Colonic mucosa (tissue), 4 donors: ENCODE measurements around the gene DIP2B. TPM values are rescaled to one million over a fixed set of nuclear protein-coding genes. Genes with fewer than 3 reads are reported as not detected.
"Not testable (repeated sequence)": the region's sequence is repeated elsewhere in the genome, so short reads cannot be mapped to it uniquely, and the experiment has no call there.

Experiments used
- DNase-seq: peaks from one replicate; pipeline ENCODE4 v3.0.0-alpha.2; 2020
- H3K27ac ChIP-seq: fragments of 200-600 bp; one replicate; pipeline ENCODE4 v1.8.0; 2021
- H3K27me3 ChIP-seq: fragments of 200-600 bp; one replicate; pipeline ENCODE4 v1.8.0; 2021
- H3K36me3 ChIP-seq: fragments of 200-600 bp; one replicate; pipeline ENCODE4 v1.8.0; 2021
- H3K4me1 ChIP-seq: fragments of 200-600 bp; one replicate; pipeline ENCODE4 v1.8.0; 2021; ENCODE audit warnings: mild to moderate bottlenecking
- H3K4me3 ChIP-seq: fragments of 200-600 bp; one replicate; pipeline ENCODE4 v1.8.0; 2021
- H3K9ac ChIP-seq, 2 donors: one replicate each; pipeline ENCODE4 v1.7.0; 2013; ENCODE audit warnings: control low read depth in 2 of 2, low read depth in 2 of 2, low read length in 2 of 2
- H3K9me3 ChIP-seq: fragments of 200-600 bp; one replicate; pipeline ENCODE4 v1.8.0; 2021
- intact Hi-C: fragments of 100-400 bp; cut with DNase I; formaldehyde crosslinking; loops from one replicate; pipeline ENCODE4 v1.14.1; 2022
- total RNA-seq, 2 donors: library from RNA; stranded (reverse); fragmentation: NEBNext Ultra II Directional in 1 of 2; extraction: Animal tissue kit (Norgen Biotek cat#: 25700) in 1 of 2; gene quantifications; one replicate each; pipeline ENCODE4 v1.2.1, GENCODE V29; 2021
- TF ChIP-seq, protein P1 (sequence below): fragments of 200-600 bp; IDR thresholded peaks from one replicate; pipeline ENCODE4 v1.8.0; 2022; ENCODE audit warnings: antibody characterized with exemption, mild to moderate bottlenecking
- donor health status: healthy.
- donor health status: DM: no; HTN: no; CAD: no.
- donor health status: DM: no; HTN: no; CAD: no.

The DIP2B gene
- total RNA-seq, 2 donors from 2014 or later = 34.3 to 36.8 TPM

DNA sequence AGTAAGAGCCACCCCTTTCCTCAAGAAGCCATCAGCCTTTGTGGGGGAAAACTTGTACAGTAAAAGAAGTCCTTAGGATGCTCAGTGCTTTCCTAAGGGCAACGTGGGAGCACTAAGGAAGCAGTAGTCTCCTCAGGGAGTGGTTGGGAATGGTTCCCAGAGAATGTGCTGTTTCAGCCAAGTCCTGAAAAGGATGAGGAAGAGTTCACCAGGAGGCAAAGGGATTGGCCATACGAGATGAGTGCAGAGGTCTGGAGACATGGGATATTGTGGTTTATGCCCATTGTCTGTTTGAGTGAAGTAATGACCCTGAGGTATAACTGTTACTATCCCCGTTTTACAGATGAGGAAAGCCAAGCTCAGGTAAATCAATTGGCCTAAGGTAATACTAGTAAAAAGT, 173.1 kb downstream of the DIP2B start:
- no peak overlapping the region for H3K4me3 ChIP-seq
- TF ChIP-seq, protein P1, sequence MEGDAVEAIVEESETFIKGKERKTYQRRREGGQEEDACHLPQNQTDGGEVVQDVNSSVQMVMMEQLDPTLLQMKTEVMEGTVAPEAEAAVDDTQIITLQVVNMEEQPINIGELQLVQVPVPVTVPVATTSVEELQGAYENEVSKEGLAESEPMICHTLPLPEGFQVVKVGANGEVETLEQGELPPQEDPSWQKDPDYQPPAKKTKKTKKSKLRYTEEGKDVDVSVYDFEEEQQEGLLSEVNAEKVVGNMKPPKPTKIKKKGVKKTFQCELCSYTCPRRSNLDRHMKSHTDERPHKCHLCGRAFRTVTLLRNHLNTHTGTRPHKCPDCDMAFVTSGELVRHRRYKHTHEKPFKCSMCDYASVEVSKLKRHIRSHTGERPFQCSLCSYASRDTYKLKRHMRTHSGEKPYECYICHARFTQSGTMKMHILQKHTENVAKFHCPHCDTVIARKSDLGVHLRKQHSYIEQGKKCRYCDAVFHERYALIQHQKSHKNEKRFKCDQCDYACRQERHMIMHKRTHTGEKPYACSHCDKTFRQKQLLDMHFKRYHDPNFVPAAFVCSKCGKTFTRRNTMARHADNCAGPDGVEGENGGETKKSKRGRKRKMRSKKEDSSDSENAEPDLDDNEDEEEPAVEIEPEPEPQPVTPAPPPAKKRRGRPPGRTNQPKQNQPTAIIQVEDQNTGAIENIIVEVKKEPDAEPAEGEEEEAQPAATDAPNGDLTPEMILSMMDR = no peak
- intact Hi-C loops = no loop called here
- no peak overlapping the region for H3K27ac ChIP-seq
- H3K27me3 ChIP-seq = no peaks in the 10 kb centered on the region
- no peak overlapping the region for H3K9ac ChIP-seq
- DNase-seq = no peak
- no peaks in the 10 kb centered on the region for H3K9me3 ChIP-seq
- H3K4me1 ChIP-seq = no peaks in the 10 kb centered on the region
- no peaks in the 10 kb centered on the region for H3K36me3 ChIP-seq

DNA sequence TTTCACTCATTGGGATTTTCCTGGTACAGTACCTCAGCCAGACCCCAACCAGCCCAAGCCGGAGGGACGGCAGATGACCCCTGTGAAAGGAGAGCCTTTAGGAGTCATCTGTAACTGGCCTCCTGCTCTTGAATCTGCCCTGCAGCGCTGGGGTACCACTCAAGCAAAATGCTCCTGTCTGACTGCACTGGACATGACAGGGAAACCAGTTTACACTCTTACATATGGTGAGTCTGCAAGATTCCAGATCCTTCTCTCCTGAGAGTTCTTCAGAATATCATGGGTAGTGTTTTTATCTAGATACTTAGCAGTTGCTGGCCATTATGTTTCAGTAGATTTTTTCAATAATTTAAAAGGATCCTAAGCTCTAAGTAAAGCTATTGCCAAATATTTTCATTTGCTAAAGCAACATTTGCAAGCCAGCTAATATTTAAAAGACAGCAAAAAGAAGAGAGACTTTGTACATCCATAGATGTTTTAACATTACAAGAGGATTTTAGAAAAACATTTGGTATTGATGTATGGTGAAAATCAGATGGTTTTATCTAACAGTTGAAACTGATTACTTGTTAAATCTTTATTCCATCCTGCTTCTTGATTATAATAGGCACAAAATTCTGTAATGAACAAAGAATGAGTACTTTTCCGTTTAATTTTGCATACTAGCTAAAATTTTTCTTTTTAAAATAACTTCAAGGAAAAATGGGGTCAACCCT, 174.0 kb downstream of the DIP2B start:
- DNase-seq = no peak
- H3K4me1 ChIP-seq = no peaks in the 10 kb centered on the region
- intact Hi-C loops = no loop called here
- H3K27me3 ChIP-seq = no peaks in the 10 kb centered on the region
- H3K27ac ChIP-seq = no peak overlapping the region
- TF ChIP-seq, protein P1 = no peak
- H3K9me3 ChIP-seq = no peaks in the 10 kb centered on the region
- no peak overlapping the region for H3K9ac ChIP-seq
- H3K4me3 ChIP-seq = no peak overlapping the region
- peaks cover 8% of the 10 kb centered on the region for H3K36me3 ChIP-seq

DNA sequence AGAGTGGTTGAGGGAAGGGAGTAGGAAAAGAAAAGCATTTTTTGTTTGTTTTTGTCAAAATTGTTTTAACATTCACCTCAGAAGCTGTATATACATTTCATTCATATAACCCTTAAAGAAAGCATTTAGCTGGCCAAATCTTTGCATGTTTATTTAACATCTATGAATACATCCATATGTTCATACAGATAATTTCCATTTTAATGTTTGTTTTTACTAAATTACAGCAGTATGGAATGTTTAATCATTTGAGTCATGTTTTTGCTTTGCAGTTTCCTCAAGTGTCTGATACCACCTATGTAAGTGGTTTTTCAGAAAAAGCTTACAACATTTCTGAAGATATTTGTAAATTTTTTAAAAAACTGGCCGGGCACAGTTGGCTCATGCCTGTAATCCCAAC, 174.8 kb downstream of the DIP2B start:
- DNase-seq = no peak
- no peak overlapping the region for H3K9ac ChIP-seq
- H3K36me3 ChIP-seq = peaks cover 8% of the 10 kb centered on the region

DNA sequence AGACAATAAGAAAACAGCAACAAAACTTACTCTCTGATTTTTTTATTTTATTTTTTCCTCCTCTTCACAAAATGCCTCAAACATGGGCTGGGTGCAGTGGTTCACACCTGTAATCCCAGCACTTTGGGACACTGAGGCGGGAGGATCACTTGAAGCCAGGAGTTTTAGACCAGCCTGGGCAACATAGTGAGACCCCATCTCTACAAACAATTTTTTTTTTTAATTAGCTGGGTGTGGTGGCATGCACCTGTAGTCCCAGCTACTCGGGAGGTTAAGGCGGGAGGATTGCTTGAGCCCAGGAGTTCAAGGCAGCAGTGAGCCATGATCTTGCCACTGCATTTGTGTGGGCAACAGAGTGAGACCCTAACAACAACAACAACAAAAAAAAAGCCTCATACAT, 176.3 kb downstream of the DIP2B start:
- H3K4me3 ChIP-seq, H3K27me3 ChIP-seq, H3K27ac ChIP-seq, H3K36me3 ChIP-seq, intact Hi-C loops, H3K9me3 ChIP-seq, DNase-seq, H3K9ac ChIP-seq, H3K4me1 ChIP-seq: not testable (repeated sequence)

More for the DNA sequence above, 174.8 kb downstream of the DIP2B start:
- Histone ChIP-seq H3K9me3 (no peaks in the 10 kb centered on the region), H3K4me1 (no peaks in the 10 kb centered on the region), H3K27ac (no peak overlapping the region), H3K27me3 (no peaks in the 10 kb centered on the region), H3K4me3 (no peak overlapping the region)
- TF ChIP-seq, protein P1 = no peak
- intact Hi-C loops = no loop called here

DNA sequence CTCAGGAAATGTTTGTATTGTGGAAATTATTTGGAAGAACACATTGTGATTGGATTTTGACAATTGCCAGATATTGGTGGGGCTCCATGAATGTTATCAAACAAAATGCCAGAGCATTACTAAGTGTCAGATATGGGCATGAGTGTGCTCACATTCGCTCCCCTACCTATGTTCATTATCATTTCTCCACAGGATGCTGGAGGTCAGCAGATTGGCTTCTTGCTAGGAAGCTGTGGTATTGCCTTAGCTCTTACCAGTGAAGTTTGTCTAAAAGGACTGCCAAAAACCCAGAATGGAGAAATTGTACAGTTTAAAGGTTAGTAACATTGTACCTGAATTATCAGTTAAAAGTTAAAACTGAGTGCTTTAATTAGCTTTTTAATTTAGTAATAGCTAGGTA, 180.9 kb downstream of the DIP2B start:
- no peak overlapping the region for H3K9ac ChIP-seq
- H3K36me3 ChIP-seq = peaks cover 16% of the 10 kb centered on the region
- H3K9me3 ChIP-seq = no peaks in the 10 kb centered on the region
- H3K4me1 ChIP-seq = no peaks in the 10 kb centered on the region
- DNase-seq = no peak
- no peak overlapping the region for H3K4me3 ChIP-seq
- H3K27me3 ChIP-seq = no peaks in the 10 kb centered on the region
- intact Hi-C loops = no loop called here
- TF ChIP-seq, protein P1 = no peak
- no peak overlapping the region for H3K27ac ChIP-seq

DNA sequence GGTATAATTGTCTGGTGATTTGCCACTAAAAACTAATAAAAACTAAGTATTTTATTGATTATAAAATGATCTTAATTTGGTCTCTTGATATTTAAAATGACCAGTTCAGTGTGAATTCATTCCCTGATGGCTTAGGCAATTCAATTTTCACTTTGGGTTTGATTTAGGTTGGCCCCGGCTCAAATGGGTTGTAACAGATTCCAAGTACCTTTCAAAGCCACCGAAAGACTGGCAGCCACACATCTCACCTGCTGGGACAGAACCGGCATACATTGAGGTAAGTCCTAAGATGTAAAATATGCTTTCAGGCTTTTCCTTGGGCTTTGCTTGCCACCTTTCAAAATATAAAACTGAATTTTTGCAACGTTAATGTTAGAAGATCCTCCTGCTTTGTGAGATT, 181.6 kb downstream of the DIP2B start:
- no peaks in the 10 kb centered on the region for H3K9me3 ChIP-seq
- peaks cover 16% of the 10 kb centered on the region for H3K36me3 ChIP-seq
- no peak overlapping the region for H3K4me3 ChIP-seq
- H3K27me3 ChIP-seq = no peaks in the 10 kb centered on the region
- H3K27ac ChIP-seq = no peak overlapping the region
- intact Hi-C loops = no loop called here
- TF ChIP-seq, protein P1 = no peak
- DNase-seq = no peak
- H3K4me1 ChIP-seq = no peaks in the 10 kb centered on the region
- H3K9ac ChIP-seq = no peak overlapping the region
